ENCODE results near the gene SLC25A12.

DNA sequence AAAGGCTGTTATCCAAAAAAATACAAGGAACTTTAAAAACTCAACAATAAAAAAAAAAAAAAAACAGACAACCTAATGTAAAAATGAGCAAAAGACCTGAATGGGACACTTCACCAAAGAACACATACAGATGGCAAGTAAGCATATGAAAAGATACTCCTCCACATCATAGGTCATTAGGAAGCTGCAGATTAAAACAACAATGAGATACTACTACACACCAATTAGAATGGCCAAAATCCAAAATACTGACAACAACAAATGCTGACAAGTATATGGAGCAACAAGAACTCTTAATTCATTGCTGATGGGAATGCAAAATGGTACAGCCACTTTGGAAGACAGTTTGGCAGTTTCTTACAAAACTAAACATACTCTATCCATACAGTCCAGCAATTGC lies 122.6 kb downstream of the SLC25A12 start:
- TF ChIP-seq GATA2 (IDR thresholded peaks at IDR 0.05; ENCODE audit: low read depth, low read length) (no peak), GATA3 (IDR thresholded peaks at IDR 0.05; ENCODE audit: low read depth, low read length) (no peak)
